NCI-H146 treated with DMSO at 0.1 percent for 48 hours (cell line): Measurements from ENCODE around the gene BCL2A1.
"Not testable (repeated sequence)": the region's sequence is repeated elsewhere in the genome, so short reads cannot be mapped to it uniquely, and the experiment has no call there.

Experiments used
- DNase-seq: peaks from one replicate; lab custom pipeline; 2025; ENCODE audit not compliant: unreplicated experiment; lab: John Stamatoyannopoulos, UW

Gene BCL2A1

GRCh38 chr15:79970624-79971434, at the start of gene BCL2A1:
BCL2A1 (minus strand) TSS chr15:79971196; CDS start chr15:79971119, 77 bp downstream.
- no peak for DNase-seq

GRCh38 chr15:80020731-80021130, 49.7 kb upstream of the BCL2A1 start:
- DNase-seq, result no peak

- DNase-seq, result not testable (repeated sequence)
These were observed 49.2 kb upstream of the BCL2A1 start for GRCh38 chr15:80020149-80020548.

GRCh38 chr15:80019168-80019745, 48.3 kb upstream of the BCL2A1 start:
- DNase-seq, result no peak

GRCh38 chr15:80017139-80017538, 46.1 kb upstream of the BCL2A1 start:
- DNase-seq, result not testable (repeated sequence)

DNA sequence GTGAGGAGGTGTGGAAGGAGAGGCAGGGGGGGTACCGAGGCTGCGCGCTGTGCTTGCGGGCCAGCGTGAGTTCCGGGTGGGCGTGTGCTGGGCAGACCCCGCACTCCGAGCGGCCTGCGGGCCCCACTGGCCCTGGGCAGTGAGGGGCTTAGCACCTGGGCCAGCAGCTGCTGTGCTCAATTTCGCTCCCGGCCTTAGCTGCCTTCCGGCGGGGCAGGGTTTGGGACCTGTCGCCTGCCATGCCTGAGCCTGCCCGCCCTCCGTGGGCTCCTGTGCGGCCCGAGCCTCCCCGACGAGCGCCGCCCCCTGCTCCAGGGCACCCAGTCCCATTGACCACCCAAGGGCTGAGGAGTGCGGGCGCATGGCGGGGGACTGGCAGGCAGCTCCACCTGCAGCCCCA, 45.5 kb upstream of the BCL2A1 start:
- not testable (repeated sequence) for DNase-seq

DNA sequence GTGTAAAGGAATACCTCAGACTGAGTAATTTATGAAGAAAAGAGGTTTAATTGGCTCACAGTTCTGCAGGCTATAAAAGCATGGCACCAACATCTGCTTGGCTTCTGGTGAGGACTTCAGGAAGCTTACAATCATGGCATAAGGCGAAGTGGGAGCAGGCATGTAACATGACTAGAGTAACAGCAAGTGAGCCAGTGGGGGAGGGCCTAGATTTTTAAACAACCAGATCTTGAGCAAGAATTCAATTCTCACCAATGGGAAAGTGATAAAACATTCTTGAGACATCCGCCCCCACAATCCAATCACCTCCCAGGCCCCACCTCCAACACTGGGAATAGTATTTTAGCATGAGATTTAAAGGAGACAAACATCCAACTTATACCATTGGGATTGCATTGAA, 44.2 kb upstream of the BCL2A1 start:
- DNase-seq, result no peak

DNA sequence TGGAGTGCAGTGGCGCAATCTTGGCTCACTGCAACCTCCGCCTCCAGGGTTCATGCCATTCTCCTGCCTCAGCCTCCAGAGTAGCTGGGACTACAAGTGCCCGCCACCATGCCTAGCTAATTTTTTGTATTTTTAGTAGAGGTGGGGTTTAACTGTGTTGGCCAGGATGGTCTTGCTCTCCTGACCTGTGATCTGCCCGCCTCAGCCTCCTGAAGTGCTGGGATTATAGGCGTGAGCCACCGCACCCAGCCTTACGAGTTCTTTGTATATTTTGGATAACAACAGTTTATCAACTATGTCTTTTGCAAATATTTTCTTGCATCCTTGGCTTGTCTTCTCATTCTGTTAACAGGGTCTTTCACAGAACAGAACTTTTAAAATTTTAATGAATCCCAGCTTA, 43.2 kb upstream of the BCL2A1 start:
- DNase-seq, result not testable (repeated sequence)

DNA sequence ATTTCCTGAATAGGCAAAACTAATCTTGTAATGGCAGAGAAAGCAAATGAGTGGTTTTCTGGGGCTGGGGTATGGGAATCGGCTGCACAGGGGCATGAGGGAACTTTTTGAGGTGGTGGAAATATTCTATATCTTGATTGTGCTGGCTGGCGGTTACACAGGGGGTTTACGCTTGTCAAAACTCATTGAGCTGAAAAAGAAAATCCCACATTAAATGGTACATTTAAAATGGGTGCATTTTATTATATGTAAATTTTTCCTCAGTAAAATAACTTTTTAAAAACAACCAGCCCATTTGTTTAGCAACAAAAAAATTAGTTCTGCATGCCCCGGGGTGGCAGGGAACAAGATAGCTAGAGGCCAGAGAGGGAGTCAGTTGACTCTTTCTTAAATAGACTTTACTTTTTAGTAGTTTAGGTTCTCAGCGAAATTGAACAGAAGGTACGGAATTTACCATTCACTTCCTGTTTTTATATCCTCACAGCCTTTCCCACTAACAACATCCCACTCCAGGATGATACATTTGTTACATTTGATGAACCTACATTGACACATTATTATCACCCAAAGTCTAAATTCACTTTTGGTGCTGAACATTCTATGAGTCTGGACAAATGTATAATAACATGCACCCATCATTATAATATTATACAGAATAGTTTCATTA, 41.2 kb upstream of the BCL2A1 start:
- DNase-seq, result no peak

- DNase-seq, result no peak
These were observed 40.6 kb upstream of the BCL2A1 start for GRCh38 chr15:80011596-80011995.

- DNase-seq, result not testable (repeated sequence)
These were observed 40.1 kb upstream of the BCL2A1 start for GRCh38 chr15:80011041-80011523.

- no peak for DNase-seq
These were observed 39.2 kb upstream of the BCL2A1 start for GRCh38 chr15:80010131-80010673.

- no peak for DNase-seq
These were observed 36.5 kb upstream of the BCL2A1 start for GRCh38 chr15:80007532-80007931.

DNA sequence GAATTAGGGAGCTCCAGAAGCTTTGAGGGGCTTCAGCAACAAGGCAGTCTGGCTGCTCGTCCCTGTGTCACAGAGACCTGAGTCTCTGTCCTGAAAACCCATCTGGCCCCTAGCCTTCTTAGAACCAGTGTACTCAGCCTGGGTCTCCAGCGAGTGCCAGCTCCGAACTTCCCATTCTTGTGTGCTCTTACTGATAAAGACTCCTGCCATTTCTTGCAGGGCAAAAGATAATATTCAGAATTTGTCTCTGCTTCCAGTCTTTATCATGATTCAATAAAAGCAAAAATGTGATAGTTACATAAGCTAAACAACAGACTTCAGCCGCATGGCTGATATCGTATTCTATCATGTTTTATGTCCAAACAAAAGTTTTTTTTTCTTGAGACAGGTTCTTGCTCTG, 36.0 kb upstream of the BCL2A1 start:
- no peak for DNase-seq

DNA sequence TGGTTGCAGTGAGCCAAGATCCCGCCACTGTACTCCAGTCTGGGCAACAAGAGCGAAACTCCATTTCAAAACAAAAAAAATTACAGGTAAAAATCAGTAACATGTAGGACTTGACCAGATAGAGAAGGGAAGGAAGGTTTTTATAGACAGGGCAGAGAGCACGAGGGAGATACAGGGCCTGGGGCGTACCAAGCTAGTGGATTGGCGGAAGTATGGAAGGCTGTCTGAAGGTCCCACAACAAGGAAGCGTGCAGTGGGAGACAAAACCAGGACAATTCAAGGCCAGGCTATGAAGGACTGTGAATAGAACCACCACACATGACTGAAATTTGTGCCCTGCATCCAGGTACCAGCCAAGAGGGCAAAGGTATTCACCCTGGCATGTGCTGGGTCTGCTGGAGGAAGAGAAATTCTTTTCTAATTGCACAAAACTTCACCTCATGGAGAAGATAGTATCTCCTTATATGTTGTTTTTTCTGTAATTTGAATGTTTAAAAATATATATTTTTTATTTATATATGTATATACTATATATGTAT, 33.0 kb upstream of the BCL2A1 start:
- no peak for DNase-seq

DNA sequence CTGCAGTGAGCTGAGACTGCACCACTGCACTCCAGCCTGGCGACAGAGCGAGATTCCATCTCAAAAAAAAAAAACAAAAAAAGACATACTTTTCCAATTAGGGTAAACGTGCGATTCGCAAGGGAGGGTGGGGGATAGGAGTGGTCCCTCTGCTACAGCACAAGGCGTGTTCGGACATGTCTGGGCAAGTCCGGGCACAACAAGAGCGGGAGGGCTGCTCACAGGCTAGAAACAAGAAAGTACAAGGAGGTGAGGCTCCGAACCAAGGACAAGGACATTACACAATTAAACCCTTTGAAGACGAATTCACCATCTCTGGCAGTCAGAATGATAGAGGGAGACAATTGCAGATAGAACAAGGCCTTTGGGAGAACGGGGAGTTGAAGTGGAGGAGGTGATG, 32.2 kb upstream of the BCL2A1 start:
- no peak for DNase-seq

- DNase-seq, result no peak
These were observed 31.3 kb upstream of the BCL2A1 start for GRCh38 chr15:80002267-80002666.

DNA sequence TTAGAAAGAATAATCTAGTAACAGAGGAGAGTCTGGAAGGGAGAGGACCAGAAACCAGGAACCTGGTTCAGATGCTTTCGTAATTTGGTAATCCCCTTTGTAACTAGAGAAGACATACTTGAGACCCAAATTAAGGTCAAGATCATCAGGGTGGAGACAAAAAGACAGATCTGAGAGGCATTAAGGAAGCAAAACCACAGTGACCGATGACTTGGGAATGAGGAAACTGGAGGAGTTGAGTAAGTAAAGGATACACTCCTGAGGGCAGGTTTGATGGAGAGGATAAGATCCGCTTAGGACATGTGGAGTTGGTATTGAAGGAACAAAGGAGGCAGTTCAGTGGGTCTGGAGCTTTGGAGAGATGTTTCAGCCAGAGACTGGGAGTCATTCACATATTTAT, 23.6 kb upstream of the BCL2A1 start:
- DNase-seq, result no peak

DNA sequence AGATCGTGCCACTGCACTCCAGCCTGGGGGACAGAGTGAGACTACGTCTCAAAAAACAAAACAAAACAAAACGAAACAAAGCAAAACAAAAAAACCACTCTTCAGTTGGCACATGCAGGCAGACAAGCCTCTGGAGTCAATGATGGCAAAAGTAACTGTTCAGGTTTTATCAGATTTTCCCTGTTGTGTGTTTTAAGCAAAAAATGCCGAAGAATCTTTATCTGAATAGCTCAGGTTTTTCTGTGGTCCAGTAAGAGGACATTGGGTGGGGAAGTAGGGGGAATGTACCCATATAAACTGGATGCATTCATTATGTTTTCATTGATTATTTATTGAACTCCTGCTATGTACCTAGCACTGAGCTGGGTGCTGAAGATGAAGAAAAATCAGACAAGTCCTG, 20.8 kb upstream of the BCL2A1 start:
- no peak for DNase-seq

DNA sequence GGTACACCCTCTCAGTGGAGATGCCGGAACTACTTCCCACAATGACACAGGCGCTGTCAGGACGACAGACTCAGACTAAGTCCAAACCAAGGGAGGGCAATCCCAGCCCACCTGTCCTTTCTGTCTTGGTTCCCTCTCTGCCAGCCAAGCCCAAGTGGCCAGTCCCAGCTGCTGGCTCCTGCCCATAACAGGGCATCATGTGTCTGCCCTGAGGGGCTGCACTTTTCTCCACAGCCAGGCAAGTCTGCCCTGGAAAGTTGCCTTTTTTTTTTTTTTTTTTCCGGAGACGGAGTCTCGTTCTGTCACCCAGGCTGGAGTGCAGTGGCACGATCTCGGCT, 20.0 kb upstream of the BCL2A1 start:
- DNase-seq, result no peak

GRCh38 chr15:79990280-79990996, 19.4 kb upstream of the BCL2A1 start:
- no peak for DNase-seq
